ENCODE results near the gene IFI6.
"Not testable (repeated sequence)": the region's sequence is repeated elsewhere in the genome, so short reads cannot be mapped to it uniquely, and the experiment has no call there.

IFI6 gene, protein sequence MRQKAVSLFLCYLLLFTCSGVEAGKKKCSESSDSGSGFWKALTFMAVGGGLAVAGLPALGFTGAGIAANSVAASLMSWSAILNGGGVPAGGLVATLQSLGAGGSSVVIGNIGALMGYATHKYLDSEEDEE

GRCh38 chr1:27671964-27672749 is at the start of gene IFI6:
IFI6 (minus strand) TSS chr1:27672192; CDS start chr1:27669314, 2,878 bp downstream.
- H3K27me3 Mint-ChIP-seq, result no peaks in the 10 kb centered on the region

DNA sequence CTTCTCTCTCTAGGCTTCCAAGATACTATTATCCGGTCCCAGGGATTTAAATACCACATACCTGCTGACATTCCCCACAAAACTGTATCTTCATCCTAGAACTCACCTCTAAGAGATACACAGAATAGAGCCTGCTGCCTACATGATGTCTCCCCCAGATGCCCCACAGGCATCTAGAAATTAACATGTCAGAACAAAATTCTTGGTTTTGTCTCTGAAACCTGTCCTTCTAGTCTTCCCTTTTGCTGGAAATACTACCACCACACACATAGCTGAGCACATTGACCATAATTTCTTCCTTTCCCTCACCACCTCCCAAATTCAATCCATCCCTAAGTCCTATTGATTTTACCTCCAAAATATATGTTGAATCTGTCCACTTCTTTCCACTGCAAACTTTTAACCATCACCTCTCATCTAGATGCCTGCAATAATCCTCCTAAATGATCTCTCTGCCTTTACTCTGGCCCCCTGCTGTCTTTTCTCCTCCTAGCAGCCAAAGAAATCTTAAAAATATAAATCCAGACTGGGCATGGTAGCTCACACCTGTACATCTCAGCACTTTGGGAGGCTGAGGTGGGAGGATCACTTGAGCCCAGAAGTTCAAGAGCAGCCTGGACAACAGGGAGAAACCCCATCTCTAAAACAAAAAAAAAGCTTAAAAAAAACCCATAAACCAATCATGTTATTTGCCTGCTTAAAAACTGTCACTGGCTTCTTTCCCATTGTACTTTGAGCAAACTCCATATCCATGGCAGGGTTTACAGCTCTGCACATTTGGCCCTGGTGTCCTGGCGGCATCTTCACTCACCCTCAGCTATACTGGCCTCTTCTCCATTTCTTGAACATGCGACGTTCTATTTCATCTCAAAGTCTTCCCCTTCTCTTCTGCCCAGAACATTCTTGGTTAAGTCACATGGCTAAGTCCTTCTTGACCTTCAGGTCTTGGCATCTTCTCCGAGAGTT is 47.6 kb upstream of the IFI6 start:
- H3K36me3 Mint-ChIP-seq, result peaks cover 3% of the 10 kb centered on the region
- no peaks in the 10 kb centered on the region for H3K4me1 Mint-ChIP-seq (ENCODE audit: low read depth)
- H3K27me3 Mint-ChIP-seq, result peaks cover 3% of the 10 kb centered on the region
- no peak overlapping the region for H3K27ac Mint-ChIP-seq
- H3K4me3 Mint-ChIP-seq, result no peak overlapping the region
- peaks cover 10% of the 10 kb centered on the region for H3K9me3 Mint-ChIP-seq (ENCODE audit: low read depth)

More at GRCh38 chr1:27671964-27672749, at the start of gene IFI6:
- H3K36me3 Mint-ChIP-seq, result peaks cover 4% of the 10 kb centered on the region
- H3K4me3 Mint-ChIP-seq, result peak within 1 kb of the TSS; percentile 92
- H3K9me3 Mint-ChIP-seq (ENCODE audit: low read depth), result no peaks in the 10 kb centered on the region
- H3K27ac Mint-ChIP-seq, result peak within 1 kb of the TSS; percentile 91
- peaks cover 45% of the 10 kb centered on the region for H3K4me1 Mint-ChIP-seq (ENCODE audit: low read depth)

GRCh38 chr1:27716262-27716895 is 44.4 kb upstream of the IFI6 start:
- Mint-ChIP-seq H3K27me3 (peaks cover 3% of the 10 kb centered on the region), H3K27ac (no peak overlapping the region), H3K4me1 (ENCODE audit: low read depth) (peaks cover 13% of the 10 kb centered on the region), H3K36me3 (peaks cover 3% of the 10 kb centered on the region), H3K9me3 (ENCODE audit: low read depth) (peaks cover 10% of the 10 kb centered on the region), H3K4me3 (no peak overlapping the region)

- Mint-ChIP-seq H3K9me3 (ENCODE audit: low read depth) (peaks cover 10% of the 10 kb centered on the region), H3K27me3 (peaks cover 3% of the 10 kb centered on the region), H3K36me3 (peaks cover 3% of the 10 kb centered on the region), H3K27ac (no peak overlapping the region), H3K4me1 (ENCODE audit: low read depth) (peaks cover 13% of the 10 kb centered on the region), H3K4me3 (no peak overlapping the region)
Measured at GRCh38 chr1:27713869-27714513, 42.0 kb upstream of the IFI6 start.

- peaks cover 10% of the 10 kb centered on the region for H3K9me3 Mint-ChIP-seq (ENCODE audit: low read depth)
- peaks cover 5% of the 10 kb centered on the region for H3K27me3 Mint-ChIP-seq
- no peak overlapping the region for H3K4me3 Mint-ChIP-seq
- H3K27ac Mint-ChIP-seq, result no peak overlapping the region
- peaks cover 13% of the 10 kb centered on the region for H3K4me1 Mint-ChIP-seq (ENCODE audit: low read depth)
- H3K36me3 Mint-ChIP-seq, result peaks cover 3% of the 10 kb centered on the region
Measured at GRCh38 chr1:27713139-27713725, 41.2 kb upstream of the IFI6 start.

DNA sequence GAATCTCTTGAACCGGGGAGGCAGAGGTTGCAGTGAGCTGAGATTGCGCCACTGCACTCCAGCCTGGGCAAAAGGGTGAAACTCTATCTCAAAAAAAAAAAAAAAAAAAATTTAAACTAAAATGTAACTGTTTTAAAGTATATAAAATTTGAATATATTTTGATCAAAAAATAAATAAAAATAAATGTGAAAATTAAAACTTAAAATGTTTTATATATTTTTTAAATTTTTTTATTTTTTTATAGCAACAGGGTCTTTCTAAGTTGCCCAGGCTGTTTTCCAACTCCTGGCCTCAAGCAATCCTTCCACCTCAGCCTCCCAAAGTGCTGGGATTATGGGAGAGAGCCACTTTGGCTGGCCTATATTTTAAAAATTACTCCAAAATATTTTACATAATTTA is 38.6 kb upstream of the IFI6 start:
- H3K4me3 Mint-ChIP-seq, result no peak overlapping the region
- H3K27me3 Mint-ChIP-seq, result peaks cover 2% of the 10 kb centered on the region
- H3K36me3 Mint-ChIP-seq, result no peaks in the 10 kb centered on the region
- no peaks in the 10 kb centered on the region for H3K9me3 Mint-ChIP-seq (ENCODE audit: low read depth)
- H3K27ac Mint-ChIP-seq, result no peak overlapping the region
- H3K4me1 Mint-ChIP-seq (ENCODE audit: low read depth), result peaks cover 13% of the 10 kb centered on the region

- Mint-ChIP-seq H3K4me1 (ENCODE audit: low read depth) (no peaks in the 10 kb centered on the region), H3K36me3 (peaks cover 6% of the 10 kb centered on the region), H3K9me3 (ENCODE audit: low read depth) (peaks cover 6% of the 10 kb centered on the region), H3K27ac (no peak overlapping the region), H3K27me3 (peaks cover 4% of the 10 kb centered on the region), H3K4me3 (no peak overlapping the region)
Measured at GRCh38 chr1:27705545-27705944, 33.6 kb upstream of the IFI6 start.

- Mint-ChIP-seq H3K36me3 (peaks cover 6% of the 10 kb centered on the region), H3K27ac (no peak overlapping the region), H3K27me3 (peaks cover 4% of the 10 kb centered on the region), H3K4me1 (ENCODE audit: low read depth) (no peaks in the 10 kb centered on the region), H3K4me3 (no peak overlapping the region), H3K9me3 (ENCODE audit: low read depth) (peaks cover 6% of the 10 kb centered on the region)
Measured at GRCh38 chr1:27704958-27705357, 33.0 kb upstream of the IFI6 start.

GRCh38 chr1:27696835-27697234 is 24.8 kb upstream of the IFI6 start:
- H3K36me3 Mint-ChIP-seq; H3K4me3 Mint-ChIP-seq; H3K27ac Mint-ChIP-seq; H3K9me3 Mint-ChIP-seq (ENCODE audit: low read depth); H3K27me3 Mint-ChIP-seq; H3K4me1 Mint-ChIP-seq (ENCODE audit: low read depth): not testable (repeated sequence)

DNA sequence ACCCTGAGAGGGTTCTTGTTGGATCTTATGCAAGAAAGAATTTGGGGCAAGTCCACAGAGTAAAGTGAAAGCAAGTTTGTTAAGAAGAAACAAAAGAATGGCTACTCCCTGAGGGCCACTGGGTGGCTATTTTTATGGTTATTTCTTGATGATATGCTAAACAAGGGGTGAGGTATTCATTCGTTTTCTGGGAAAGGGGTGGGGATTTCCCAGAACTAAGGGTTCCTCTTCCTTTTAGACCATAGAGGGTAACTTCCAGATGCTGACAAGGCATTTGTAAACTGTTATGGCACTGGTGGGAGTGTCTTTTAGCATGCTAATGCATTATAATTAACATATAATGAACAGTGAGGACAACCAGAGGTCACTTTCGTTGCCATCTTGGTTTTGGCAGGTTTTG is 18.2 kb upstream of the IFI6 start:
- Mint-ChIP-seq H3K9me3 (ENCODE audit: low read depth) (peaks cover 3% of the 10 kb centered on the region), H3K27me3 (no peaks in the 10 kb centered on the region), H3K4me3 (no peak overlapping the region), H3K36me3 (no peaks in the 10 kb centered on the region), H3K27ac (no peak overlapping the region), H3K4me1 (ENCODE audit: low read depth) (no peaks in the 10 kb centered on the region)

DNA sequence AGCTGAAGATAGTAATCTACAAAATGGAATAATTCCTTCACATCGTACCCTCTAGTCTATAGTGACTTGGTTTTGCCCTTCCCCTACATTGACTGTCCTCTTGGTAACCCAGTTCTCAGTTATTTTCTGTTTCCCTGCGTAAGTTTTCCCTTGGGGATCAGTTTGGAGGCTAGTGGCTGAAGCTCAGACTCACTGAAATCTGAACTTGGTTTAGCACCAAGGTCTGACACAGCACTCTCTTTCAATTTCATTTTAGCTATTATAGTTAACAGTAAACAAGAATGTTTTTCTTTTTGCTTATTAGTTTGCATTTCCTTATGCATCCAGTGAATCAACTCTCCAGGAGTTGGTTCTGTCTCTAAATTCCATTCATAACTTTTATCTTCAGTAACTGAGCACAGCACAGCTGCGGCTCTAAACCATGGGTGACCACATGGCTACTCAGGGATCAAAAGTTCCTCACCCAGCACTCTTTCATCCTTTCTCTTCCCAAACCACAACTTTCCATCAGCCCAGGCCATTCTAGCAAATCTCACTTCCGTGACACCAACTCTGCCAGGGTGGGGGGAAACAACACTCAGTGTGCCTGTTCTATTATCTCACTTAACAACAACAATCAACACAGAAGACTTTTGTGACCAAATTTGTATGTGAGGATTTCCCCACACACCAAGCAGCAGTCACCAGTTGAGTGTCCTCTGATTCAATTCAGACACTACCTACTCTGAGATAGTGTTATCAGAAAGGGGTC is 17.6 kb upstream of the IFI6 start:
- Mint-ChIP-seq H3K27ac (no peak overlapping the region), H3K4me1 (ENCODE audit: low read depth) (no peaks in the 10 kb centered on the region), H3K27me3 (no peaks in the 10 kb centered on the region), H3K36me3 (no peaks in the 10 kb centered on the region), H3K4me3 (no peak overlapping the region), H3K9me3 (ENCODE audit: low read depth) (peaks cover 3% of the 10 kb centered on the region)

DNA sequence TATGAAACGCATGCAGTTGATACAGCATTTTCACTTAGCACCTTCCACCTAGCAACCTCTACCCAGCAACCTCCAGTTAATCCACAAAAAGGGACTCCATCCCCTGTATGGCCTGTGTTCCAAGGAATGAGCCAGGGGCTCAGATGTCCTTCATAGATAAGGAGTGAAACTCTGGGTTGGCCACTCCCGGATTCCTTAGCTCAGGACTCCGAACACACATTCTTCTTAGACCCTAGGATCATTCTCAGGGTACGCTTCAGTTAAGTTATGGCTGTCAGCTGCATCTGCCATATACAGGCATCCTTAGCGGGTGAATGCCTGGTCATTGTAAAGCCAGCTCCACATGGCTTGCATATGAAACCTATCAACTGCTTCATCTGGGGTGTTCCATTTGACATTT is 15.9 kb upstream of the IFI6 start:
- no peaks in the 10 kb centered on the region for H3K36me3 Mint-ChIP-seq
- H3K4me1 Mint-ChIP-seq (ENCODE audit: low read depth), result no peaks in the 10 kb centered on the region
- no peak overlapping the region for H3K4me3 Mint-ChIP-seq
- peaks cover 3% of the 10 kb centered on the region for H3K9me3 Mint-ChIP-seq (ENCODE audit: low read depth)
- H3K27me3 Mint-ChIP-seq, result no peaks in the 10 kb centered on the region
- no peak overlapping the region for H3K27ac Mint-ChIP-seq

- no peaks in the 10 kb centered on the region for H3K4me1 Mint-ChIP-seq (ENCODE audit: low read depth)
- H3K27ac Mint-ChIP-seq, result no peak overlapping the region
- no peaks in the 10 kb centered on the region for H3K27me3 Mint-ChIP-seq
- H3K36me3 Mint-ChIP-seq, result peaks cover 6% of the 10 kb centered on the region
- no peak overlapping the region for H3K4me3 Mint-ChIP-seq
- H3K9me3 Mint-ChIP-seq (ENCODE audit: low read depth), result no peaks in the 10 kb centered on the region
Measured at GRCh38 chr1:27686223-27686990, 14.4 kb upstream of the IFI6 start.

All from activated naive CD8-positive, alpha-beta T cell (primary cell).